Ectodermal cell (in vitro differentiated cells): ENCODE results near the gene SLIT1.
A peak's percentile ranks its signal among the peaks of the same experiment; 100 is the strongest.

ENCODE experiments used
- H3K27ac ChIP-seq: 2 replicates; pipeline ENCODE4 v1.7.0; 2013; ENCODE audit warnings: mild to moderate bottlenecking, low read depth, low read length; ENCODE audit not compliant: insufficient read depth, poor library complexity, severe bottlenecking
- H3K27me3 ChIP-seq: 2 replicates; pipeline ENCODE4 v1.7.0; 2013; ENCODE audit warnings: mild to moderate bottlenecking, low read length; ENCODE audit not compliant: insufficient read depth, control insufficient read depth, poor library complexity, severe bottlenecking
- H3K36me3 ChIP-seq: one replicate; pipeline ENCODE4 v1.7.0; 2013; ENCODE audit warnings: low read length; ENCODE audit not compliant: control insufficient read depth, insufficient read depth
- H3K4me1 ChIP-seq: one replicate; pipeline ENCODE4 v1.7.0; 2013; ENCODE audit warnings: low read length; ENCODE audit not compliant: control insufficient read depth, insufficient read depth
- H3K4me3 ChIP-seq: 2 replicates; pipeline ENCODE4 v1.7.0; 2013; ENCODE audit warnings: low read depth, low read length, control low read depth; ENCODE audit not compliant: insufficient read depth
- H3K9me3 ChIP-seq: 2 replicates; pipeline ENCODE4 v1.7.0; 2013; ENCODE audit warnings: mild to moderate bottlenecking, low read length, moderate library complexity; ENCODE audit not compliant: control insufficient read depth
- WGBS, 2 experiments: methylation state at CpG; one replicate each; pipeline ENCODE4 v1.1.7; 2013; ENCODE audit warnings: missing lambda C conversion rate in 2 of 2; 5-methylcytosine and 5-hydroxymethylcytosine counted together

SLIT1 gene

GRCh38 chr10:97203220-97203619, 17.5 kb upstream of the SLIT1 start:
- WGBS, 2 experiments: 79 to 86% methylated on average over 7 of the region's 7 CpGs
- no peak overlapping the region for H3K4me3 ChIP-seq

GRCh38 chr10:97200616-97201015, 14.9 kb upstream of the SLIT1 start:
- WGBS, 2 experiments: 90 to 93% methylated on average over 5 to 6 of the region's 6 CpGs
- Histone ChIP-seq H3K4me1 (peaks cover 5% of the 10 kb centered on the region), H3K36me3 (no peaks in the 10 kb centered on the region), H3K4me3 (no peak overlapping the region), H3K27me3 (peaks cover 24% of the 10 kb centered on the region), H3K9me3 (no peaks in the 10 kb centered on the region), H3K27ac (no peak overlapping the region)

More at GRCh38 chr10:97203220-97203619, 17.5 kb upstream of the SLIT1 start:
- Histone ChIP-seq H3K27me3 (no peaks in the 10 kb centered on the region), H3K4me1 (no peaks in the 10 kb centered on the region), H3K36me3 (no peaks in the 10 kb centered on the region), H3K27ac (no peak overlapping the region), H3K9me3 (no peaks in the 10 kb centered on the region)

GRCh38 chr10:97199152-97199551, 13.4 kb upstream of the SLIT1 start:
- peaks cover 6% of the 10 kb centered on the region for H3K4me1 ChIP-seq
- H3K36me3 ChIP-seq: no peaks in the 10 kb centered on the region
- H3K9me3 ChIP-seq: no peaks in the 10 kb centered on the region
- peaks cover 32% of the 10 kb centered on the region for H3K27me3 ChIP-seq
- no peak overlapping the region for H3K4me3 ChIP-seq
- no peak overlapping the region for H3K27ac ChIP-seq
- 70 to 76% methylated on average over 3 of the region's 3 CpGs for WGBS, 2 experiments

- peaks cover 32% of the 10 kb centered on the region for H3K27me3 ChIP-seq
- peaks cover 6% of the 10 kb centered on the region for H3K4me1 ChIP-seq
- no peaks in the 10 kb centered on the region for H3K9me3 ChIP-seq
- no peak overlapping the region for H3K4me3 ChIP-seq
- no peaks in the 10 kb centered on the region for H3K36me3 ChIP-seq
- no peak overlapping the region for H3K27ac ChIP-seq
- WGBS, 2 experiments: 58% methylated on average over 5 to 7 of the region's 7 CpGs
Measured at GRCh38 chr10:97197030-97197500, 11.3 kb upstream of the SLIT1 start.

- Histone ChIP-seq H3K27me3 (peaks cover 32% of the 10 kb centered on the region), H3K36me3 (no peaks in the 10 kb centered on the region), H3K27ac (no peak overlapping the region), H3K9me3 (no peaks in the 10 kb centered on the region), H3K4me1 (peaks cover 6% of the 10 kb centered on the region), H3K4me3 (peak overlapping the region; percentile 51)
- 3 to 5% methylated on average over 56 of the region's 56 CpGs for WGBS, 2 experiments
Measured at GRCh38 chr10:97196223-97197029, 10.7 kb upstream of the SLIT1 start.

GRCh38 chr10:97195706-97196222, 10.0 kb upstream of the SLIT1 start:
- H3K27me3 ChIP-seq: peaks cover 32% of the 10 kb centered on the region
- peak overlapping the region; percentile 51 for H3K4me3 ChIP-seq
- no peak overlapping the region for H3K27ac ChIP-seq
- no peaks in the 10 kb centered on the region for H3K9me3 ChIP-seq
- H3K4me1 ChIP-seq: peaks cover 6% of the 10 kb centered on the region
- 23% methylated on average over 11 of the region's 11 CpGs for WGBS, 2 experiments
- no peaks in the 10 kb centered on the region for H3K36me3 ChIP-seq

GRCh38 chr10:97192952-97193435, 7.2 kb upstream of the SLIT1 start:
- Histone ChIP-seq H3K27me3 (peaks cover 40% of the 10 kb centered on the region), H3K4me1 (peaks cover 6% of the 10 kb centered on the region), H3K36me3 (no peaks in the 10 kb centered on the region), H3K4me3 (no peak overlapping the region), H3K9me3 (no peaks in the 10 kb centered on the region), H3K27ac (no peak overlapping the region)
- 92 to 93% methylated on average over 5 of the region's 5 CpGs for WGBS, 2 experiments

- no peak overlapping the region for H3K4me3 ChIP-seq
- peaks cover 40% of the 10 kb centered on the region for H3K27me3 ChIP-seq
- WGBS, 2 experiments: 86 to 91% methylated on average over 2 of the region's 2 CpGs
Measured at GRCh38 chr10:97190450-97190849, 4.7 kb upstream of the SLIT1 start.

GRCh38 chr10:97188261-97188711, 2.5 kb upstream of the SLIT1 start:
- no peak overlapping the region for H3K4me3 ChIP-seq
- 73% methylated on average over 11 of the region's 11 CpGs for WGBS, 2 experiments
- H3K36me3 ChIP-seq: no peaks in the 10 kb centered on the region
- H3K27me3 ChIP-seq: peaks cover 55% of the 10 kb centered on the region
- H3K9me3 ChIP-seq: no peaks in the 10 kb centered on the region
- H3K27ac ChIP-seq: no peak overlapping the region
- peaks cover 20% of the 10 kb centered on the region for H3K4me1 ChIP-seq

More at GRCh38 chr10:97190450-97190849, 4.7 kb upstream of the SLIT1 start:
- Histone ChIP-seq H3K36me3 (no peaks in the 10 kb centered on the region), H3K27ac (no peak overlapping the region), H3K9me3 (no peaks in the 10 kb centered on the region), H3K4me1 (peaks cover 3% of the 10 kb centered on the region)

- H3K36me3 ChIP-seq: no peaks in the 10 kb centered on the region
- 88 to 94% methylated on average over 18 of the region's 18 CpGs for WGBS, 2 experiments
- peaks cover 20% of the 10 kb centered on the region for H3K4me1 ChIP-seq
- no peak overlapping the region for H3K4me3 ChIP-seq
- no peaks in the 10 kb centered on the region for H3K9me3 ChIP-seq
- H3K27me3 ChIP-seq: peaks cover 68% of the 10 kb centered on the region
- H3K27ac ChIP-seq: no peak overlapping the region
Measured at GRCh38 chr10:97186911-97187310, 1.2 kb upstream of the SLIT1 start.
